GM21529 (cell line): Measurements from ENCODE around the gene CACNA1C.

Experiments used
- ATAC-seq: cut with Tn5 transposase; IDR thresholded peaks from one replicate; pipeline ENCODE4 v1.9.1; 2021; ENCODE audit not compliant: unreplicated experiment

The CACNA1C gene

GRCh38 chr12:2535583-2536204 lies 482.9 kb downstream of the CACNA1C start:
- ATAC-seq = no peak

DNA sequence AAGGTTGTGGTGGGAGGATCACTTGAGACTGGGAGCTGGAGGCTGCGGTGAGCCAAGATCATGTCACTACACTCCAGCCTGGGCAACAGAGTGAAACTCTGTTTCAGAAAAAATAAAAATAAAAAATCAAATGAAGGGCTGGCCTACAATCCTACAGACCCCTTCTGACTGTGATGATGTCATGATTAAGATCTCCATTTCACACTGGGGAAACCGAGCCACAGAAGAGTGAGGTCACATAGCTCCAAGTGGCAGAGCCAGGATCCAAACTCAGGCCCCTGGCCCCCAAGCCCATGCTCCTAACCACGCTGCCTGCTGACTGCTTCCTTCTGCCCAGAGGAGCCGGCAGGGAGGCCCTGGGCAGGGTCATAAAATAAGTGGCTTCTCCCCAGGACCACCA lies 483.9 kb downstream of the CACNA1C start:
- no peak for ATAC-seq

- ATAC-seq = no peak
These were observed 485.2 kb downstream of the CACNA1C start for GRCh38 chr12:2537868-2538541.

GRCh38 chr12:2539938-2540337 lies 487.2 kb downstream of the CACNA1C start:
- no peak for ATAC-seq

- ATAC-seq = no peak
These were observed 487.8 kb downstream of the CACNA1C start for GRCh38 chr12:2540535-2540941.

DNA sequence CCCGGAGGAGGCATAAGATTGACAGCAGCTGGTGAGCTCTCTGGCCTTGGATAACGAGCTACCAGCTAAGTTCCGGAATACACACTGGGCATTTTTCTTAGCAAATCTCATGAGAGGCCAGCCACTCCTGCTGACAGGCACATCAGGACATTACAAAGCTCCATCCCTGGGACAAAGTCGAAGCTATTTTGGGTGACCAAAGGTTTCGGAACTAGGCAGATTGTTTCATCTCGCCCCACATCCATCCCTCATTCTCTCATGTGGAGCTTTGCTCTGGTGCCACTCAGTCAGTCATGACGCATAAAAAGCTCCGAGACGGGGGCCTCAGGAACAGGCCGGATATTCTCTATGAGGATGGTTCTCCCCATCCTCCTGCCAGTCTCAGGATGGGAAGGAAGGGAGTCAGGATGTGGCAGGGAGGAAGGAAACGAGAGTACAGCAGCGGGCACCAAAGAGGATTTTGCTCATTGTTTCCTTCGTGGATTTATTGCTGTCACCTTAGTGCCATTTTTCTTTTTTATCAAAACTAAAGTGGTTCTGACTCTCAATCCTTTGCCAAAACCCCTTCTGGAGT lies 488.9 kb downstream of the CACNA1C start:
- ATAC-seq = no peak

GRCh38 chr12:2543801-2544200 lies 491.0 kb downstream of the CACNA1C start:
- ATAC-seq = no peak

GRCh38 chr12:2544230-2544629 lies 491.4 kb downstream of the CACNA1C start:
- ATAC-seq = no peak

- no peak for ATAC-seq
These were observed 494.7 kb downstream of the CACNA1C start for GRCh38 chr12:2547273-2548044.

DNA sequence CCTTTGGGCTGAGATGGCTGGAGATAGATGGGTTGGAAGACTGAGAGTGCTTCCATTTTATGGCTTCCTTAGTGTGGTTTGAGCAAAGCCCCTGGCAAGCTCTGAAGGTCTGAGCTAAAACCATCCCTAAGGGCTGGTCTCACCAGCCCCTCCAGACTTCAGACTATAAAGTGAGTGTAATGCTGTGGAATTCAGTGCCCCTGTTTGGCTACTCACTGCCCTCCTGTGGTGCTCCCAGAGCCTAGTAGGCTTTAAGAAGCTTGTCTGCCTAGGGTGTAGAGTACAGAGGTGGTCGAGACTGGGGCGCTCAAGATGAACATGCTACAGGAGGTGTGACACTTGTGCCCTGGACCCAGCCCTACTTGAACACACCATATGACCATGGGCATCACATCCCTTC lies 495.3 kb downstream of the CACNA1C start:
- no peak for ATAC-seq

DNA sequence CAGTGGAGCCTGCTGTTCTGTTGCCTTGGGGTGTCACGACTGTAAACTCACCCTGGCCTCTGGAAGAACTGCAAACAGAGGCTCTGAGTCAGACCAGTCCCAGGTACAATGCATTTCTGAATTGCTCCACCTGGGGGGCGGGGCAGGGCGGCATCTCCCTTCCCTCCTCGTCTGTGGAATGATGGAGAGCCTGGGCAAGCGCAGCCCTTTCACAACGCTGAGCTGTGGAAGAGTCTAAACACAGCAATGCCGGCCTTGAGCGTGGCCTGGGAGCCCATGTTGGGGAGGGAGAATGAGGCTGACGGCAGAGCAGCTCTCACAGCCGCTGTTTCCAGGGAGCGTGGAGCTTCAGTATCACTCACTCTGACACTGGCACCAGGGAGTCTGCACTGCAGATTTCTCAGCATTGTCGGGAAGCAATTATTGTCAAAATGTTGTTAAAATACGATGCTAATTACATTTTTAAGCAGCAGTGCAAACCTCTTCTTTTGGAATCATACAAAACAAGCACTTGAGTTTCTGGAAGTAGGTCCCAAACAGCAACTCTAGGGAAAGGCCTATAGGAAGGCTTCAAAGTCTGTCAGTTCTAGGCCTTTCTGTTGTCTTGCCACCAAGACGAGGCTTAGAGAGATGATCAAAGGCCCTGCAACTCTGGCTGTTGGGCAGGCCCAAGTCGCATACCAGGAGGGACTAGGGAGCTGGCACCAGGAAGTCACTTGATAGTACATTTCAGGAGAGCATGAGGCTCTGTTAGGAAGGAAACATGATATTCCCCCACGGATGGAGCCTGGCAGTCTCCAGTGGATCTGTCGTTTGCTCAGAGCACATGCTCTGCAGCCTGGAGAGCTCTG lies 498.0 kb downstream of the CACNA1C start:
- no peak for ATAC-seq

DNA sequence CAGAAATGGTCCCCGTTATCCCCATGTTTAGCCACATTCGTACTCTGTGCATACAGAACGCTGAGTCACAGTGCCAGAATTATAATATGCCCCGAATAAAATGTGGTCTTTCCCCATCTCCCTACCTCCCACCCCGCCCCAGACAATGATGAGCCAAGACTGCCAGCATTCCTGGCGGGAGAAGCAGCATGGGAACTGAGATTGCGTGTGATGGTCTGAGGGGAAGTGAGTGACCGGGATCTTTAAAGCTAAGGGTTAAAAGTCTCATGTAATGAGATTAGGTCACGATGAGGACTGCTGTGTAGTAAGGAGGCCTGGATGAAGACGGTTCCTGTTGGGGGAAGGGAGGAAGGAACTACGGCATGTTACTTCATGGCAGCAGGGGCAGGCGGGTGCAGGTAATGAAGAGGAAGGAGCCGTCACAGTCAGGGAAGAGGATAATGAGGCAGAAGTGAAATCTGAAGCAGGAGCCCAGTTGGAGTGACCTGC lies 498.7 kb downstream of the CACNA1C start:
- no peak for ATAC-seq

GRCh38 chr12:2552000-2552756 lies 499.4 kb downstream of the CACNA1C start:
- ATAC-seq = no peak

GRCh38 chr12:2553388-2554126 lies 500.8 kb downstream of the CACNA1C start:
- ATAC-seq = no peak

DNA sequence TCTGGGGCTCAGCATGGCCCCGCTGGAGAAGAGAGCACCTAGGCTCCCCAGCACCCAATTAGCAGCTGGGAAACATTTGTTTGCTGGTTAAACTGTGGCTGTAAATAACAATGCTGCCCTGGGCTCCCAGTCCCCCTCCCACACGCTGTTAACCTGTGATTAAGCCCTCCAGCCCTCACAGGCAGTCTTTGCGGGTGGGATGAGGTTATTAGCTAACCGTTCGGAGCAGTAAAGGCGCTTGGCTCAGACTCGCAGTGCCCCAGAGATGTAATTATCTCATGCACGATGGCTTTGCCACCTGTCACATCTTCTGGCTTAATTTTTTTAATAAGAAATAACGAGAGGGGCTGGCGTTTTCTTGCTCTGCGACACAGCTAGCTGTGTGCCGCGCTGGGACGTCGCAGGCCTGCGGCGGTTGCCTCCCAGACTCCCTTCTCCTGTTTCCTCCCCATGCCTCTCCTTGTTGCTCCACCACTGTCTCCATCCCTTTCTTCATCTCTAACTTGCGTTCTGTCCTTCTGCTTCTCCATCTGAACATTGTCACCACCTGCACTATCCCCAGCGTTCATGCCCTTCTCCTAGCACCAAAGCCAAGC lies 502.8 kb downstream of the CACNA1C start:
- ATAC-seq = no peak

DNA sequence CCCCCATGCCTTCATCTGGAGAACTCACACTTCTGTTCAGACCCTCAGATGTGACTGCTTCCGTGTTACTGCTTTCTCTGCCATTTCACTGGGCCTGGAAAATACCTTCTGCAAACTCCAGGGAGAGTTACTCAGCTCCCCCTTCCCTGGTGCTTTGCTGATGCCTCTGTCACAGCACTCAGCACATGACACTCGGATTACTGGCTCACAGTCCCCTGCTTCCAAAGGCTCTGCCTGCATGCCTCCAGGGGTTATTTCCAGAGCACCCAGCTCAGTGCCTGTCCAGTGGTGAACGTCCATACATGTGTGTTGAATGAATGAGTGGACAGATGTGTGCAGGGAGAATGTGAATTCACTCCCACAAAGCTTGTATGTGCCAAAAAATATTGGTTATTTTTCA lies 504.8 kb downstream of the CACNA1C start:
- no peak for ATAC-seq

DNA sequence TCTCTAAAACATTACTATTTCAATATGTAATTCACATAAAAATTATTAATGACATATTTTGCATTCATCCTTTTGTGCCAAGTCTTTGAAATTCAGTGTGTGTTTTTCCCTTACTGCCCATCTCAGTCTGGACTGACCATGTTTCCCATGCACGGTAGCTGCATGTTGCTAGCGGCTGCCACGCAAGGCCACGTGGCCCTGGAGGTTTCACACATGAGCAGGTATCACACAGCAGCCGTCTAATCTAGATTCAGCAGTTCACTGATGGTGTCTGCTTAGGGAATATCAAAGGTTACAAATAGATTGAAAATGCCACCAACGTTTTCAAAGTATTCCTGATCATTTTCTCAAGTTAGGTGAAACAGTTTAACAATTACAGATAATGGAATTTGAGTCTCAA lies 507.1 kb downstream of the CACNA1C start:
- no peak for ATAC-seq

DNA sequence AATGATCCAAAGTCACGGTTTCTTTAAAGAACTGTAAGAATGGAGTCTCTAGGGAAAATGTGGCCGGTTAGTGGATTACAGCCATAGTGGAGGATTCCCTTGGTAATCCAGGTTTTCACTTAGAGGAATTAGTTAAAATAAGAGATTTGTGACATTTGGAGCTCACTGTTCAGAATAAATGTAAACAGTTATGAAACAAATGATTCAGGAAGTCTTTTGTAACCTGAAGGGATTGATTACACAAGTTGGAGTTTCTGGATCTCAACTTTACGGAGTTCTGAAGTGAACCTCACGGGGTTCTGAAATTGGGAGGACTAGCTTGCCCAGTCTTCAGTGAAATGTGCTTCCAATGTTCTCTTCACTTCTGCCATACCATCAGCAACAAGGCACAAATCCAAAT lies 507.6 kb downstream of the CACNA1C start:
- ATAC-seq = no peak

DNA sequence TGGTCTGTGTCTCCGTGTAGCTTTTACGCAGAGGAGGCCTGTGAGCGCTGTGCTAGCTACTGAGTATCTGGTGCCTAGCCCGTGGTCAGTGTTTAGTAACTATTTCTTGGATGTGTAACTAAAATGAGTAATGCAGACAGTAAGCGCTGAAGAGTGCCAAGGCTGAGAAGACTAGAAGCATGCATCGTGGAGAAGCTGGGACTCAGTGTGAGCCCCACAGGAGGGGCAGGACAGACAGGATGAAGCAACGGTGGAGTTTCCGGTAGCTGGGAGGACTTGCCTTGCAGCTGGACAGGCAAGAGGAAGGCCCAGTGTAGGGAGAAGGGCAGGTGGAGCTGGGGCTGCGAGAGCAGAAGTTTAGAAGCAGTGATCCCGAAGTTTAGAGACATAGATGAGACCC lies 508.6 kb downstream of the CACNA1C start:
- no peak for ATAC-seq
